HG03558 (cell line): ENCODE results near the gene LPAR3.
"Not testable (repeated sequence)": the region's sequence is repeated elsewhere in the genome, so short reads cannot be mapped to it uniquely, and the experiment has no call there.

Source experiments
- ATAC-seq: cut with Tn5 transposase; IDR thresholded peaks from one replicate; pipeline ENCODE4 v1.9.1; 2021; ENCODE audit warnings: moderate number of reproducible peaks; ENCODE audit not compliant: unreplicated experiment; ENCODE audit errors: extremely low read depth

LPAR3 gene

GRCh38 chr1:84907095-84907827 lies 14.3 kb upstream of the LPAR3 start:
- ATAC-seq: no peak

GRCh38 chr1:84902727-84903126 lies 9.7 kb upstream of the LPAR3 start:
- ATAC-seq: not testable (repeated sequence)

GRCh38 chr1:84899969-84900368 lies 7.0 kb upstream of the LPAR3 start:
- ATAC-seq: no peak

GRCh38 chr1:84896279-84896678 lies 3.3 kb upstream of the LPAR3 start:
- no peak for ATAC-seq

- no peak for ATAC-seq
These were observed 2.4 kb downstream of the LPAR3 start for GRCh38 chr1:84890566-84890965.

GRCh38 chr1:84889437-84889836 lies 3.6 kb downstream of the LPAR3 start:
- no peak for ATAC-seq

GRCh38 chr1:84888753-84889152 lies 4.3 kb downstream of the LPAR3 start:
- no peak for ATAC-seq

- ATAC-seq: no peak
These were observed 5.6 kb downstream of the LPAR3 start for GRCh38 chr1:84887261-84887934.

- ATAC-seq: no peak
These were observed 7.5 kb downstream of the LPAR3 start for GRCh38 chr1:84885469-84885868.

- ATAC-seq: no peak
These were observed 8.2 kb downstream of the LPAR3 start for GRCh38 chr1:84884671-84885389.

GRCh38 chr1:84883286-84883685 lies 9.7 kb downstream of the LPAR3 start:
- no peak for ATAC-seq

- ATAC-seq: no peak
These were observed 15.4 kb downstream of the LPAR3 start for GRCh38 chr1:84877592-84877991.

GRCh38 chr1:84876353-84876752 lies 16.7 kb downstream of the LPAR3 start:
- no peak for ATAC-seq

GRCh38 chr1:84873366-84873765 lies 19.6 kb downstream of the LPAR3 start:
- no peak for ATAC-seq

- no peak for ATAC-seq
These were observed 20.2 kb downstream of the LPAR3 start for GRCh38 chr1:84872696-84873355.

- no peak for ATAC-seq
These were observed 21.8 kb downstream of the LPAR3 start for GRCh38 chr1:84871181-84871580.

- ATAC-seq: no peak
These were observed 22.4 kb downstream of the LPAR3 start for GRCh38 chr1:84870591-84870990.

- no peak for ATAC-seq
These were observed 23.3 kb downstream of the LPAR3 start for GRCh38 chr1:84869720-84870119.

GRCh38 chr1:84862810-84863251 lies 30.2 kb downstream of the LPAR3 start:
- peak; percentile 93 for ATAC-seq

GRCh38 chr1:84861988-84862644 lies 30.9 kb downstream of the LPAR3 start:
- ATAC-seq: no peak
